AG04449 (cell line): ENCODE measurements around the gene OR4B1.

Experiments used
- CTCF ChIA-PET: fragments of 350-600 bp; formaldehyde crosslinking; extraction: SDS; loops from one replicate; lab custom pipeline; 2021; ENCODE audit warnings: antibody characterized with exemption; lab: Yijun Ruan, JAX
- POLR2A ChIA-PET: fragments of 400-600, 350-600 bp; formaldehyde crosslinking; extraction: SDS; loops from one replicate; lab custom pipeline; 2020; ENCODE audit warnings: antibody characterized with exemption, inconsistent platforms; lab: Yijun Ruan, JAX
- DNase-seq: peaks from one replicate; pipeline ENCODE4 v3.0.0-alpha.2; 2010; ENCODE audit warnings: low read depth, low spot score
- H3K4me3 ChIP-seq: 2 replicates; pipeline ENCODE4 v1.5.1; 2011; ENCODE audit warnings: low read depth, mild to moderate bottlenecking, control low read depth, low read length
- CTCF ChIP-seq: IDR thresholded peaks from one replicate; pipeline ENCODE4 v1.5.1; 2011; ENCODE audit warnings: mild to moderate bottlenecking, moderate library complexity, low read length, control low read depth, inconsistent platforms; ENCODE audit not compliant: insufficient read depth; ENCODE audit errors: missing control alignments

Gene OR4B1

GRCh38 chr11:48237727-48238126 is 21.1 kb downstream of the OR4B1 start:
- ChIA-PET POLR2A (no interaction called here), CTCF (no interaction called here)
- no peak overlapping the region for H3K4me3 ChIP-seq
- no peak for DNase-seq
- no peak for TF ChIP-seq CTCF

- no peak for DNase-seq
- TF ChIP-seq CTCF: no peak
- CTCF ChIA-PET: no interaction called here
- POLR2A ChIA-PET: no interaction called here
- H3K4me3 ChIP-seq: no peak overlapping the region
These were observed 25.9 kb downstream of the OR4B1 start for GRCh38 chr11:48242501-48242900.

GRCh38 chr11:48244804-48245203 is 28.2 kb downstream of the OR4B1 start, which contains the start of gene OR4X2:
Gene OR4X2 (plus strand): TSS chr11:48245104. CDS start chr11:48245104, 0 bp downstream.
- POLR2A ChIA-PET: no interaction called here
- DNase-seq: no peak
- H3K4me3 ChIP-seq: no peak within 1 kb of the TSS
- TF ChIP-seq CTCF: no peak
- CTCF ChIA-PET: no interaction called here

- DNase-seq: no peak
- POLR2A ChIA-PET: no interaction called here
- CTCF ChIA-PET: no interaction called here
- H3K4me3 ChIP-seq: no peak overlapping the region
- no peak for TF ChIP-seq CTCF
These were observed 32.3 kb downstream of the OR4B1 start for GRCh38 chr11:48248902-48249301.

- ChIA-PET POLR2A (no interaction called here), CTCF (no interaction called here)
- no peak for TF ChIP-seq CTCF
- DNase-seq: no peak
- no peak overlapping the region for H3K4me3 ChIP-seq
These were observed 45.0 kb downstream of the OR4B1 start for GRCh38 chr11:48261600-48261999.

- ChIA-PET CTCF (no interaction called here), POLR2A (no interaction called here)
- DNase-seq: no peak
- no peak for TF ChIP-seq CTCF
- no peak within 1 kb of the TSS for H3K4me3 ChIP-seq
These were observed 46.9 kb downstream of the OR4B1 start, which contains the start of gene OR4X1 for GRCh38 chr11:48263423-48263911. Gene OR4X1 (plus strand): TSS chr11:48263861. CDS start chr11:48263861, 0 bp downstream.
